ENCODE results near the gene PRPF38A.

Gene PRPF38A

GRCh38 chr1:52455686-52456085 lies 51.3 kb downstream of the PRPF38A start:
- DNase-seq (ENCODE audit: low read depth in 1 of 2, low spot score in 1 of 2), result no peak

GRCh38 chr1:52460694-52461093 lies 56.3 kb downstream of the PRPF38A start:
- no peak for DNase-seq (ENCODE audit: low read depth in 1 of 2, low spot score in 1 of 2)

GRCh38 chr1:52461821-52462220 lies 57.4 kb downstream of the PRPF38A start:
- DNase-seq (ENCODE audit: low read depth in 1 of 2, low spot score in 1 of 2), result no peak

- no peak for DNase-seq (ENCODE audit: low read depth in 1 of 2, low spot score in 1 of 2)
These were observed 59.5 kb downstream of the PRPF38A start for GRCh38 chr1:52463891-52464290.

GRCh38 chr1:52469108-52469507 lies 64.7 kb downstream of the PRPF38A start:
- no peak for DNase-seq (ENCODE audit: low read depth in 1 of 2, low spot score in 1 of 2)
